ENCODE results near the gene ORM2.

GRCh38 chr9:114318416-114318815, 11.3 kb upstream of the ORM2 start:
- TF ChIP-seq CTCF (IDR thresholded peaks at IDR 0.05; ENCODE audit: low read depth, low read length) = no peak
- TF ChIP-seq POLR2A (IDR thresholded peaks at IDR 0.05; ENCODE audit: extremely low read depth, insufficient read length) = no peak
- no peak for TF ChIP-seq MAX (IDR thresholded peaks at IDR 0.05; ENCODE audit: low read depth, low read length)

Data from NB4 (cell line).